Effector memory CD8-positive, alpha-beta T cell (primary cell): ENCODE results near the gene MBD2.
A peak's percentile ranks its signal among the peaks of the same experiment; 100 is the strongest.

ENCODE experiments used
- ATAC-seq: fragments of 150-1000 bp; cut with Tn5 transposase; replicated peaks from 2 replicates; pipeline ENCODE4 v1.10.0; 2021; ENCODE audit warnings: mild to moderate bottlenecking, moderate library complexity
- DNase-seq, 3 experiments: peaks; one replicate each; pipeline ENCODE4 v3.0.0; 2021
- H3K27ac Mint-ChIP-seq, 2 donors: one replicate each; pipeline ENCODE4 v1.8.0; 2022; ENCODE audit warnings: mild to moderate bottlenecking in 2 of 2, mixed read lengths in 2 of 2, moderate library complexity in 2 of 2
- H3K27me3 Mint-ChIP-seq, 2 donors: one replicate each; pipeline ENCODE4 v1.8.0; 2022; ENCODE audit warnings: mixed read lengths in 2 of 2
- H3K36me3 Mint-ChIP-seq: one replicate; pipeline ENCODE4 v1.8.0; 2022; ENCODE audit warnings: mild to moderate bottlenecking, moderate library complexity, mixed read lengths; ENCODE audit not compliant: insufficient read depth
- H3K4me1 Mint-ChIP-seq, 2 donors: one replicate each; pipeline ENCODE4 v1.8.0; 2022; ENCODE audit warnings: low read depth in 2 of 2, mixed read lengths in 2 of 2
- H3K4me3 Mint-ChIP-seq, 2 donors: one replicate each; pipeline ENCODE4 v1.8.0; 2022; ENCODE audit warnings: mild to moderate bottlenecking in 2 of 2, mixed read lengths in 2 of 2, moderate library complexity in 2 of 2
- H3K9me3 Mint-ChIP-seq, 2 donors: one replicate each; pipeline ENCODE4 v1.8.0; 2022; ENCODE audit warnings: mixed read lengths in 2 of 2

The MBD2 gene

GRCh38 chr18:54169431-54170403 lies 54.8 kb downstream of the MBD2 start:
- peak overlapping the region in 1 of 2 donors; percentile 41 for H3K27ac Mint-ChIP-seq
- no peak for DNase-seq

GRCh38 chr18:54165450-54165849 lies 59.0 kb downstream of the MBD2 start:
- no peak for ATAC-seq
- H3K9me3 Mint-ChIP-seq: no peaks in the 10 kb centered on the region
- H3K27ac Mint-ChIP-seq: peak overlapping the region in 1 of 2 donors; percentile 44
- DNase-seq: no peak
- H3K4me1 Mint-ChIP-seq: peaks cover 7 to 12% of the 10 kb centered on the region in 2 donors
- peaks cover 35% of the 10 kb centered on the region for H3K36me3 Mint-ChIP-seq
- H3K27me3 Mint-ChIP-seq: no peaks in the 10 kb centered on the region
- no peak overlapping the region for H3K4me3 Mint-ChIP-seq

More at GRCh38 chr18:54169431-54170403, 54.8 kb downstream of the MBD2 start:
- no peaks in the 10 kb centered on the region for H3K9me3 Mint-ChIP-seq
- peaks cover 15% of the 10 kb centered on the region for H3K36me3 Mint-ChIP-seq
- peaks cover 17 to 30% of the 10 kb centered on the region in 2 donors for H3K4me1 Mint-ChIP-seq
- ATAC-seq: no peak
- H3K27me3 Mint-ChIP-seq: no peaks in the 10 kb centered on the region
- no peak overlapping the region for H3K4me3 Mint-ChIP-seq

GRCh38 chr18:54163453-54163852 lies 61.0 kb downstream of the MBD2 start:
- H3K9me3 Mint-ChIP-seq: no peaks in the 10 kb centered on the region
- no peak for DNase-seq
- H3K36me3 Mint-ChIP-seq: peaks cover 52% of the 10 kb centered on the region
- H3K27ac Mint-ChIP-seq: no peak overlapping the region
- H3K4me1 Mint-ChIP-seq: peaks cover 3 to 4% of the 10 kb centered on the region in 2 donors
- H3K4me3 Mint-ChIP-seq: no peak overlapping the region
- ATAC-seq: no peak
- H3K27me3 Mint-ChIP-seq: no peaks in the 10 kb centered on the region

- Mint-ChIP-seq H3K27ac (no peak overlapping the region), H3K4me3 (no peak overlapping the region), H3K4me1 (peaks cover 3 to 8% of the 10 kb centered on the region in 2 donors), H3K27me3 (no peaks in the 10 kb centered on the region), H3K9me3 (no peaks in the 10 kb centered on the region), H3K36me3 (peaks cover 59% of the 10 kb centered on the region)
- ATAC-seq (no peak), DNase-seq (no peak)
Measured at GRCh38 chr18:54162431-54162830, 62.0 kb downstream of the MBD2 start.

GRCh38 chr18:54161267-54161666 lies 63.2 kb downstream of the MBD2 start:
- ATAC-seq: no peak
- no peaks in the 10 kb centered on the region for H3K27me3 Mint-ChIP-seq

GRCh38 chr18:54159906-54160305 lies 64.6 kb downstream of the MBD2 start:
- ATAC-seq (no peak), DNase-seq (no peak)
- Mint-ChIP-seq H3K4me1 (peaks cover 3 to 4% of the 10 kb centered on the region in 2 donors), H3K36me3 (peaks cover 73% of the 10 kb centered on the region), H3K27ac (no peak overlapping the region), H3K4me3 (no peak overlapping the region), H3K27me3 (no peaks in the 10 kb centered on the region), H3K9me3 (no peaks in the 10 kb centered on the region)

More at GRCh38 chr18:54161267-54161666, 63.2 kb downstream of the MBD2 start:
- Mint-ChIP-seq H3K9me3 (no peaks in the 10 kb centered on the region), H3K27ac (peak overlapping the region in 1 of 2 donors; percentile 14), H3K36me3 (peaks cover 67% of the 10 kb centered on the region), H3K4me1 (peaks cover 3 to 4% of the 10 kb centered on the region in 2 donors), H3K4me3 (no peak overlapping the region)
- DNase-seq: no peak

GRCh38 chr18:54157646-54158385 lies 66.7 kb downstream of the MBD2 start:
- H3K27me3 Mint-ChIP-seq: no peaks in the 10 kb centered on the region
- H3K36me3 Mint-ChIP-seq: peaks cover 65% of the 10 kb centered on the region
- DNase-seq (no peak), ATAC-seq (no peak)
- peak overlapping the region; percentile 1 to 9 for H3K27ac Mint-ChIP-seq
- H3K9me3 Mint-ChIP-seq: no peaks in the 10 kb centered on the region
- H3K4me3 Mint-ChIP-seq: no peak overlapping the region
- H3K4me1 Mint-ChIP-seq: peaks cover 0 to 4% of the 10 kb centered on the region in 2 donors

GRCh38 chr18:54155412-54155811 lies 69.1 kb downstream of the MBD2 start:
- ATAC-seq (no peak), DNase-seq (no peak)
- Mint-ChIP-seq H3K27ac (no peak overlapping the region), H3K4me3 (no peak overlapping the region), H3K4me1 (peaks cover 3 to 9% of the 10 kb centered on the region in 2 donors), H3K27me3 (no peaks in the 10 kb centered on the region), H3K36me3 (peaks cover 61% of the 10 kb centered on the region), H3K9me3 (no peaks in the 10 kb centered on the region)

- H3K9me3 Mint-ChIP-seq: no peaks in the 10 kb centered on the region
- ATAC-seq (no peak), DNase-seq (no peak)
- no peak overlapping the region for H3K4me3 Mint-ChIP-seq
- H3K36me3 Mint-ChIP-seq: peaks cover 52% of the 10 kb centered on the region
- H3K27me3 Mint-ChIP-seq: no peaks in the 10 kb centered on the region
- H3K4me1 Mint-ChIP-seq: peaks cover 5 to 13% of the 10 kb centered on the region in 2 donors
- peak overlapping the region in 1 of 2 donors; percentile 45 for H3K27ac Mint-ChIP-seq
Measured at GRCh38 chr18:54154231-54154630, 70.2 kb downstream of the MBD2 start.

GRCh38 chr18:54151376-54151775 lies 73.1 kb downstream of the MBD2 start:
- ATAC-seq (no peak), DNase-seq (no peak)
- Mint-ChIP-seq H3K36me3 (peaks cover 27% of the 10 kb centered on the region), H3K27me3 (no peaks in the 10 kb centered on the region), H3K4me3 (no peak overlapping the region), H3K4me1 (peaks cover 6 to 10% of the 10 kb centered on the region in 2 donors), H3K27ac (peak overlapping the region in 1 of 2 donors; percentile 30), H3K9me3 (no peaks in the 10 kb centered on the region)

- Mint-ChIP-seq H3K27ac (no peak overlapping the region), H3K4me1 (peaks cover 6 to 10% of the 10 kb centered on the region in 2 donors), H3K9me3 (no peaks in the 10 kb centered on the region), H3K36me3 (peaks cover 16% of the 10 kb centered on the region), H3K4me3 (no peak overlapping the region), H3K27me3 (no peaks in the 10 kb centered on the region)
- DNase-seq: no peak
- ATAC-seq: no peak
Measured at GRCh38 chr18:54150226-54150625, 74.2 kb downstream of the MBD2 start.

- ATAC-seq: no peak
- Mint-ChIP-seq H3K36me3 (peaks cover 6% of the 10 kb centered on the region), H3K27me3 (no peaks in the 10 kb centered on the region), H3K27ac (peak overlapping the region; percentile 32 to 57), H3K4me1 (peaks cover 6 to 10% of the 10 kb centered on the region in 2 donors), H3K9me3 (no peaks in the 10 kb centered on the region), H3K4me3 (no peak overlapping the region)
- no peak for DNase-seq
Measured at GRCh38 chr18:54149078-54149697, 75.3 kb downstream of the MBD2 start.

- peaks cover 3% of the 10 kb centered on the region for H3K36me3 Mint-ChIP-seq
- H3K4me3 Mint-ChIP-seq: no peak overlapping the region
- ATAC-seq (no peak), DNase-seq (no peak)
- H3K9me3 Mint-ChIP-seq: peaks cover 0 to under 1% of the 10 kb centered on the region in 2 donors
- H3K27ac Mint-ChIP-seq: peak overlapping the region; percentile 32 to 38
- no peaks in the 10 kb centered on the region for H3K27me3 Mint-ChIP-seq
- H3K4me1 Mint-ChIP-seq: peaks cover 6 to 10% of the 10 kb centered on the region in 2 donors
Measured at GRCh38 chr18:54148678-54149077, 75.8 kb downstream of the MBD2 start.
